GM12878 (cell line): ENCODE data around the gene GPRIN2. TPM values are rescaled to one million over a fixed set of nuclear protein-coding genes. Genes with fewer than 3 reads are reported as not detected.

Experiments
- ATAC-seq: fragments of 200-7000 bp; cut with Tn5 transposase; 3 replicates; pipeline ENCODE4 v1.9.1; 2020; ENCODE audit warnings: mild to moderate bottlenecking, moderate library complexity
- BruUV-seq: library from RNA; stranded (reverse); fragments of 400-500 nt; replicated peaks from 2 replicates; lab custom pipeline; 2021; lab: Mats Ljungman, UMichigan
- CTCF ChIA-PET: fragments of 300-600 bp; sonication (Branson Sonifier 250); formaldehyde crosslinking; extraction: SDS; loops from one replicate; lab custom pipeline; 2021; ENCODE audit warnings: inconsistent platforms; lab: Yijun Ruan, JAX
- POLR2A ChIA-PET: fragments of 350-600 bp; formaldehyde crosslinking; extraction: SDS; loops from one replicate; lab custom pipeline; 2021; ENCODE audit warnings: inconsistent platforms; lab: Charles Lee
- RAD21 ChIA-PET: fragments of 300-600 bp; sonication (Branson Sonifier 250); formaldehyde crosslinking; loops from one replicate; lab custom pipeline; 2023; ENCODE audit warnings: antibody characterized with exemption; ENCODE audit not compliant: unreplicated experiment; lab: Charles Lee
- SMC1A ChIA-PET: fragments of 300-600 bp; sonication (Branson Sonifier 250); formaldehyde crosslinking; loops from one replicate; lab custom pipeline; 2023; ENCODE audit not compliant: unreplicated experiment, uncharacterized antibody; lab: Charles Lee
- DNase-seq: peaks from one replicate; pipeline ENCODE4 v3.0.0-alpha.2; 2011; ENCODE audit warnings: low read depth, low spot score
- FAIRE-seq: peaks from 3 replicates; lab custom pipeline; 2011; peaks lifted over from hg19 to GRCh38; lab: Jason Lieb, UNC
- H2AFZ ChIP-seq: 2 replicates; pipeline ENCODE4 v1.6.0; 2011; ENCODE audit warnings: low read depth, low read length, control low read depth; ENCODE audit not compliant: control insufficient read depth
- H3K27ac ChIP-seq: 2 replicates; pipeline ENCODE4 v1.5.1; 2011; ENCODE audit warnings: control low read depth; ENCODE audit not compliant: control insufficient read depth, insufficient read depth
- H3K27me3 ChIP-seq, 2 experiments: replicated peaks in 1 of 2; 2 replicates each; pipeline versions ENCODE4 v1.6.0 to v1.6.1; 2011; ENCODE audit warnings: low read length in 1 of 2; ENCODE audit not compliant: control insufficient read depth in 2 of 2, insufficient read depth in 2 of 2
- H3K36me3 ChIP-seq, 2 experiments: 2 replicates each; pipeline ENCODE4 v1.5.1; 2011; ENCODE audit warnings: low read length in 1 of 2; ENCODE audit not compliant: control insufficient read depth in 2 of 2, insufficient read depth in 2 of 2
- H3K4me1 ChIP-seq: 2 replicates; pipeline ENCODE4 v1.6.1; 2011; ENCODE audit warnings: mild to moderate bottlenecking, low read length, moderate library complexity, mixed read lengths; ENCODE audit not compliant: control insufficient read depth, insufficient read depth
- H3K4me2 ChIP-seq: 2 replicates; pipeline ENCODE4 v1.6.0; 2011; ENCODE audit warnings: control low read depth; ENCODE audit not compliant: control insufficient read depth, insufficient read depth
- H3K4me3 ChIP-seq: fragments of 200-600 bp; sonication (generic); 2 replicates; pipeline ENCODE4 v1.5.1; 2016
- H3K79me2 ChIP-seq: 2 replicates; pipeline ENCODE4 v1.6.0; 2011; ENCODE audit warnings: low read length; ENCODE audit not compliant: control insufficient read depth, insufficient read depth
- H3K9ac ChIP-seq: 2 replicates; pipeline ENCODE4 v1.8.0; 2011; ENCODE audit warnings: low read length, control low read depth, mixed read lengths; ENCODE audit not compliant: control insufficient read depth, insufficient read depth
- H3K9me3 ChIP-seq: replicated peaks from 3 replicates; pipeline ENCODE4 v1.5.1; 2011; ENCODE audit warnings: mild to moderate bottlenecking, low read length; ENCODE audit not compliant: control insufficient read depth, insufficient read depth
- H4K20me1 ChIP-seq: 2 replicates; pipeline ENCODE4 v1.6.0; 2011; ENCODE audit not compliant: control insufficient read depth, insufficient read depth
- BACH1 ChIP-seq: fragments of 450-650 bp; IDR thresholded peaks from 2 replicates; pipeline ENCODE4 v1.6.1; 2017; ENCODE audit warnings: mild to moderate bottlenecking, borderline replicate concordance
- BHLHE40 ChIP-seq, 2 experiments: fragments of 450-650 bp in 1 of 2; IDR thresholded peaks; 2 replicates each; pipeline ENCODE4 v1.6.1; 2011 to 2017; ENCODE audit warnings: low read depth in 2 of 2, borderline replicate concordance in 1 of 2, improper control_type of control experiment in 1 of 2, low read length in 1 of 2, mild to moderate bottlenecking in 1 of 2
- CREB1 ChIP-seq: IDR thresholded peaks from 2 replicates; pipeline ENCODE4 v1.6.1; 2012; ENCODE audit warnings: low read depth, mild to moderate bottlenecking, inconsistent platforms
- GATAD2B ChIP-seq: fragments of 450-650 bp; conservative IDR thresholded peaks from 2 replicates; pipeline ENCODE4 v1.6.1; 2017; ENCODE audit warnings: low read depth, mild to moderate bottlenecking, moderate library complexity
- IRF3 ChIP-seq: fragments of 450-650 bp; IDR thresholded peaks from 2 replicates; pipeline ENCODE4 v1.6.1; 2014; ENCODE audit warnings: mild to moderate bottlenecking
- JUNB ChIP-seq: IDR thresholded peaks from 2 replicates; pipeline ENCODE4 v1.6.1; 2016; ENCODE audit warnings: antibody characterized with exemption, mild to moderate bottlenecking
- JUND ChIP-seq: IDR thresholded peaks from 2 replicates; pipeline ENCODE4 v1.6.1; 2012; ENCODE audit warnings: low read depth, mild to moderate bottlenecking, low read length, improper control_type of control experiment, moderate library complexity
- MYB ChIP-seq: fragments of 150-350 bp; IDR thresholded peaks from 2 replicates; pipeline ENCODE4 v1.6.1; 2014; ENCODE audit warnings: mild to moderate bottlenecking, low read depth, low read length, borderline replicate concordance
- PAX5 ChIP-seq: IDR thresholded peaks from 2 replicates; pipeline ENCODE4 v1.6.1; 2011; ENCODE audit warnings: low read depth, low read length, borderline replicate concordance
- RB1 ChIP-seq: fragments of 450-650 bp; formaldehyde crosslinking; IDR thresholded peaks from 2 replicates; pipeline ENCODE4 v1.6.1; 2017; ENCODE audit warnings: mild to moderate bottlenecking, borderline replicate concordance
- RELA ChIP-seq: fragments of 450-650 bp; IDR thresholded peaks from 2 replicates; pipeline ENCODE4 v1.8.0; 2014; ENCODE audit warnings: borderline replicate concordance; ENCODE audit not compliant: partially characterized antibody
- SMARCA5 ChIP-seq: fragments of 450-650 bp; IDR thresholded peaks from 2 replicates; pipeline ENCODE4 v1.6.1; 2017; ENCODE audit warnings: mild to moderate bottlenecking
- TCF12 ChIP-seq: IDR thresholded peaks from 2 replicates; pipeline ENCODE4 v1.6.1; 2011; ENCODE audit warnings: low read depth, mild to moderate bottlenecking, low read length
- YBX1 ChIP-seq: fragments of 450-650 bp; IDR thresholded peaks from 2 replicates; pipeline ENCODE4 v1.6.1; 2016; ENCODE audit warnings: antibody characterized with exemption
- WGBS: methylation state at CpG from one replicate; pipeline ENCODE4 v1.1.6; 2016; ENCODE audit warnings: low lambda C conversion rate; ENCODE audit not compliant: insufficient replicate concordance, insufficient coverage; ENCODE audit errors: missing lambda C conversion rate; 5-methylcytosine and 5-hydroxymethylcytosine counted together
- in situ Hi-C: fragments of 300-500 bp; cut with MboI; formaldehyde crosslinking; loops from 9 replicates; pipeline ENCODE4 v1.14.3; 2018; ENCODE audit warnings: mixed read lengths
- intact Hi-C: fragments of 100-400 bp; cut with micrococcal nuclease; formaldehyde crosslinking; loops from one replicate; pipeline ENCODE4 v1.14.2; 2022; ENCODE audit not compliant: unreplicated experiment
- polyA plus RNA-seq, 11 experiments: library from polyadenylated mRNA; depleted of rRNA in 4 of 11; unstranded in 6 of 11; stranded (reverse) in 5 of 11; fragments of >200 nt; fragmentation: Nextera tagmentation in 4 of 11; fragmentation: Illumina TruSeq in 1 of 11; extraction: Ambion mirVana in 4 of 11; extraction: Trizol in 1 of 11; gene quantifications; 1 replicate in 1 of 11; 2 replicates in 10 of 11; pipeline versions ENCODE4 v1.2.1 to v1.2.3, GENCODE V29; 2011 to 2016; ENCODE audit warnings: inconsistent platforms in 2 of 11, missing spikeins in 2 of 11, low read depth in 1 of 11
- total RNA-seq, 4 experiments: library from RNA; depleted of rRNA in 3 of 4; stranded (reverse); fragments of >200 nt in 3 of 4; fragmentation: Illumina TruSeq in 1 of 4; extraction: Trizol in 1 of 4; gene quantifications; 2 replicates each; pipeline versions ENCODE4 v1.2.1 to v1.2.3, GENCODE V29; 2013 to 2021
- TF ChIP-seq, protein P1 (sequence below): IDR thresholded peaks from 2 replicates; pipeline ENCODE4 v1.6.1; 2011; ENCODE audit warnings: low read depth, mild to moderate bottlenecking, low read length, moderate library complexity, borderline replicate concordance; ENCODE audit errors: extremely low read depth

GPRIN2 gene
- total and polyA plus RNA-seq, 10 of the 15 experiments (the other 5 are each of a cell fraction or from before 2014, with no cell fraction given) = 0.13 TPM; not detected in 9

- intact Hi-C loops = no loop called here
- no peaks in the 10 kb centered on the region for H3K79me2 ChIP-seq
- TF ChIP-seq RELA = no peak
- no peak for TF ChIP-seq JUND
- TF ChIP-seq CREB1 = no peak
- no peak for TF ChIP-seq YBX1
- no peak for TF ChIP-seq JUNB
- TF ChIP-seq, protein P1, sequence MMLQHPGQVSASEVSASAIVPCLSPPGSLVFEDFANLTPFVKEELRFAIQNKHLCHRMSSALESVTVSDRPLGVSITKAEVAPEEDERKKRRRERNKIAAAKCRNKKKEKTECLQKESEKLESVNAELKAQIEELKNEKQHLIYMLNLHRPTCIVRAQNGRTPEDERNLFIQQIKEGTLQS = no peak
- TF ChIP-seq IRF3 = no peak
- no peak for TF ChIP-seq TCF12
- TF ChIP-seq BHLHE40 (IDR thresholded peaks at IDR 0.05; ENCODE audit: borderline replicate concordance in 1 of 2, low read depth in 2 of 2, low read length in 1 of 2) = no peak
- TF ChIP-seq BACH1 = no peak
- TF ChIP-seq RB1 = no peak
- no peak for TF ChIP-seq SMARCA5
- no peak for TF ChIP-seq GATAD2B
- no peak for TF ChIP-seq PAX5
- TF ChIP-seq MYB = no peak
- TF ChIP-seq, all 136 proteins: peak for 0
- Histone ChIP-seq H3K27me3 (peaks cover 0 to 2% of the 10 kb centered on the region in 2 experiments; a peak in 1 of 4 replicates), H3K4me2 (no peak overlapping the region), H3K9me3 (no peaks in the 10 kb centered on the region), H2AFZ (no peak overlapping the region), H3K36me3 (no peaks in the 10 kb centered on the region), H3K4me1 (no peaks in the 10 kb centered on the region), H3K9ac (no peak overlapping the region), H4K20me1 (no peaks in the 10 kb centered on the region), H3K27ac (no peak overlapping the region), H3K4me3 (no peak overlapping the region)
- FAIRE-seq = no peak
- in situ Hi-C loops = no loop called here
- 9% methylated on average over 5 of the region's 5 CpGs for WGBS
- ChIA-PET RAD21 (no interaction called here), SMC1A (no interaction called here), POLR2A (no interaction called here), CTCF (interaction anchor here (0.6 kb wide), 1 partner anchor 816 kb away, joined by 3 read pairs; no protein-coding TSS in a partner anchor)
- ATAC-seq = no peak
- no TSS peak for BruUV-seq
- DNase-seq = no peak
Observed at GRCh38 chr10:46545861-46546590, 10.4 kb downstream of the GPRIN2 start.
